K562 (cell line): Measurements from ENCODE around the gene ENDOU. TPM values are rescaled to one million over a fixed set of nuclear protein-coding genes. Genes with fewer than 3 reads are reported as not detected.
A peak's percentile ranks its signal among the peaks of the same experiment; 100 is the strongest.

Experiments
- CAMTA2 ChIP-seq: fragments of 250-450 bp; sonication (Bioruptor Pico); conservative IDR thresholded peaks from 2 replicates; pipeline ENCODE4 v1.5.1; 2022
- DDX20 ChIP-seq: fragments of 450-650 bp; IDR thresholded peaks from 2 replicates; pipeline ENCODE4 v1.6.1; 2016; ENCODE audit warnings: missing genetic modification characterization, low read depth, mild to moderate bottlenecking, missing compliant biosample characterization, moderate library complexity
- ELF2 ChIP-seq: fragments of 250-450 bp; sonication (Bioruptor Pico); IDR thresholded peaks from 2 replicates; pipeline ENCODE4 v1.5.0; 2021; ENCODE audit warnings: mild to moderate bottlenecking
- MYNN ChIP-seq, 2 experiments: sonication (generic); formaldehyde crosslinking in 1 of 2; IDR thresholded peaks; 2 replicates each; pipeline versions ENCODE4 v1.5.0 to v1.6.1; 2016 to 2020; ENCODE audit warnings: antibody characterized with exemption in 1 of 2, missing genetic modification reagents in 1 of 2
- NCOR1 ChIP-seq: fragments of 450-650 bp; IDR thresholded peaks from 2 replicates; pipeline ENCODE4 v1.6.1; 2016; ENCODE audit warnings: mild to moderate bottlenecking, moderate library complexity
- NONO ChIP-seq, 2 experiments: fragments of 200-400 bp in 1 of 2; fragments of 450-650 bp in 1 of 2; formaldehyde crosslinking in 1 of 2; IDR thresholded peaks; 2 replicates each; pipeline ENCODE4 v1.6.1; 2017; ENCODE audit warnings: low read depth in 2 of 2, mild to moderate bottlenecking in 2 of 2, moderate library complexity in 2 of 2, low read length in 1 of 2
- PHF8 ChIP-seq: fragments of 200-600 bp; sonication (generic); IDR thresholded peaks from 2 replicates; pipeline ENCODE4 v1.6.1; 2012; ENCODE audit warnings: mixed run types, mild to moderate bottlenecking, inconsistent platforms, low read length, moderate library complexity, borderline replicate concordance
- RFX1 ChIP-seq: fragments of 450-650 bp; IDR thresholded peaks from 2 replicates; pipeline ENCODE4 v1.6.1; 2016; ENCODE audit warnings: mild to moderate bottlenecking, moderate library complexity
- TARDBP ChIP-seq: fragments of 450-650 bp; IDR thresholded peaks from 2 replicates; pipeline ENCODE4 v1.6.1; 2016
- TCF3 ChIP-seq: sonication (generic); formaldehyde crosslinking; IDR thresholded peaks from 2 replicates; pipeline ENCODE4 v1.4.0; 2020; ENCODE audit warnings: mild to moderate bottlenecking, missing genetic modification reagents
- TCF7L2 ChIP-seq: fragments of 150-350 bp; IDR thresholded peaks from 2 replicates; pipeline ENCODE4 v1.6.1; 2016; ENCODE audit warnings: low read depth, mild to moderate bottlenecking, low read length, moderate library complexity
- XRCC4 ChIP-seq: IDR thresholded peaks from one replicate; pipeline ENCODE4 v1.6.1; 2011; ENCODE audit not compliant: insufficient read depth, insufficient read length; ENCODE audit errors: extremely low read depth
- ZBTB1 ChIP-seq: sonication (generic); formaldehyde crosslinking; IDR thresholded peaks from 2 replicates; pipeline ENCODE4 v1.8.1; 2023; ENCODE audit warnings: missing genetic modification reagents, low read depth, mild to moderate bottlenecking, borderline replicate concordance
- polyA plus RNA-seq, 8 experiments: library from polyadenylated mRNA; depleted of rRNA in 4 of 8; stranded (reverse) in 5 of 8; unstranded in 3 of 8; fragments of >200 nt; fragmentation: Nextera tagmentation in 2 of 8; fragmentation: Illumina TruSeq in 1 of 8; extraction: Ambion mirVana in 2 of 8; extraction: Trizol in 1 of 8; gene quantifications; 2 replicates each; pipeline versions ENCODE4 v1.2.1 to v1.2.3, GENCODE V29; 2011 to 2014; ENCODE audit warnings: inconsistent platforms in 1 of 8, missing spikeins in 1 of 8
- total RNA-seq, 7 experiments: library from RNA; depleted of rRNA in 6 of 7; stranded (reverse); fragments of >200 nt in 6 of 7; fragmentation: Illumina TruSeq in 2 of 7; extraction: Trizol in 2 of 7; gene quantifications; 2 replicates each; pipeline versions ENCODE4 v1.2.1 to v1.2.3, GENCODE V29; 2011 to 2021; ENCODE audit warnings: low replicate concordance in 1 of 7
- TF ChIP-seq, protein P1 (sequence below): sonication (generic); formaldehyde crosslinking; IDR thresholded peaks from 2 replicates; pipeline ENCODE4 v1.9.0; 2022; ENCODE audit warnings: mild to moderate bottlenecking, missing genetic modification reagents
- TF ChIP-seq, protein P2 (sequence below), 3 experiments: fragments of 200-800 bp in 1 of 3; sonication (Bioruptor generic) in 1 of 3; sonication (generic) in 1 of 3; formaldehyde crosslinking in 1 of 3; IDR thresholded peaks; 2 replicates each; pipeline versions ENCODE4 v1.6.1 to v1.8.0; 2016 to 2022; ENCODE audit warnings: mild to moderate bottlenecking in 2 of 3, missing compliant biosample characterization in 2 of 3, missing genetic modification characterization in 2 of 3, missing genetic modification reagents in 1 of 3
- TF ChIP-seq, protein P3 (sequence below): fragments of 250-450 bp; sonication (Bioruptor Pico); IDR thresholded peaks from 2 replicates; pipeline ENCODE4 v1.6.1; 2021; ENCODE audit warnings: mild to moderate bottlenecking
- TF ChIP-seq, protein P4 (sequence below), 2 experiments: fragments of 450-650 bp; formaldehyde crosslinking in 1 of 2; IDR thresholded peaks; 2 replicates each; pipeline versions ENCODE4 v1.4.0 to v1.6.1; 2014 to 2020; ENCODE audit warnings: mild to moderate bottlenecking in 2 of 2, borderline replicate concordance in 1 of 2, low read depth in 1 of 2

ENDOU gene
- total and polyA plus RNA-seq, 9 of the 15 experiments (the other 6 are each of a cell fraction or from before 2014, with no cell fraction given) = 0.03 TPM; not detected in 8

DNA sequence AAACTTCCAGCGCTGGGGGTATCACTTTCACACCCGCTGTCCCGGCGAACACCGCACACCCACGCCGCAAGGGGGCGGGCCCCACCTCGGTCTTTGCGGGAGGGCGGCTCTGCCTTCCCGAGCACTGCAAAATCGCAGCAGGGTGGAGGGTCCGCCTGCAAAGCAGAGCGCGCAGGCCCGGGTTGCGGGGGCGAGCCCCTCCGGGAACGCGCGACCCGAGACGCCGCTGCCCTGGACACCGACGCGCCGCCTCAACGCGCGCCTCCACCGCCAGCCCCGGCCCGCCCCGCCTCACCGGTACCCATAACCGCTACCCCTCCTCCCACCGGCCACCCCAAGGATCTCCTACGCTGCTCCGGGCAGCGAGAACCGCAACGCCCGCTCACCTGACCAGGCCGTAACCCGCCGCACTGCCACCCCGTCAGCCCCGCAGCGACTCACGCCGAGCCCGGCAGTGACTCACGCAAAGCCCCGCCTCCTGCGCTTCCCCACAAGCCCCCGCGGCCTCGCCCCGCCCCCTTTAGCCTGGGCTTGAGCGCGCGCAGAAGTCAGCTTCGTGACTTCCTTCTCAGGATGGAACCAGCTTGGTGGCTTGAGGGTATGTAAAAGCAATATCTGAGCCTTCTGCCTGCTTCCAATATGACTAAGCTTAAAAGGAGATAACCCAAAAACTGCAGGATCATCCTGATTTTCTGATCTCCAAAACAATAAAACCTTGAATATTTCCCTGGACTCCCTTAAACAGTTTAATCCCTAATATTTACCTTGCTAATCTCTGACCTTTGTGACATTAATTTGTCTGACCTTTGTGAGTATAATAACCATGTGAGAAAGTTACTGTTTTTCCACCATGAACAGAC lies 19.5 kb downstream of the ENDOU start, which contains the start of gene RPAP3 (continued):
- TF ChIP-seq NONO (IDR thresholded peaks at IDR 0.05; ENCODE audit: low read depth in 2 of 2, low read length in 1 of 2) (peak; percentile 44 to 81; a peak in 3 of 4 replicates), CAMTA2 (CRISPR knock-in tag) (no peak), PHF8 (peak; percentile 97), RFX1 (no peak), XRCC4 (no peak), TCF7L2 (no peak), MYNN (IDR thresholded peaks at IDR 0.05) (no peak), MYNN (CRISPR knock-in tag; IDR thresholded peaks at IDR 0.05) (no peak), TARDBP (peak; percentile 94), DDX20 (tag) (no peak), ZBTB1 (CRISPR knock-in tag) (peak; percentile 100), NCOR1 (no peak), TCF3 (CRISPR knock-in tag) (no peak), ELF2 (CRISPR knock-in tag) (no peak)
- TF ChIP-seq, protein P1, sequence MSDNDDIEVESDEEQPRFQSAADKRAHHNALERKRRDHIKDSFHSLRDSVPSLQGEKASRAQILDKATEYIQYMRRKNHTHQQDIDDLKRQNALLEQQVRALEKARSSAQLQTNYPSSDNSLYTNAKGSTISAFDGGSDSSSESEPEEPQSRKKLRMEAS (CRISPR knock-in tag) = peak; percentile 49; the same call in 1 of the 2 replicates
- TF ChIP-seq, protein P2, sequence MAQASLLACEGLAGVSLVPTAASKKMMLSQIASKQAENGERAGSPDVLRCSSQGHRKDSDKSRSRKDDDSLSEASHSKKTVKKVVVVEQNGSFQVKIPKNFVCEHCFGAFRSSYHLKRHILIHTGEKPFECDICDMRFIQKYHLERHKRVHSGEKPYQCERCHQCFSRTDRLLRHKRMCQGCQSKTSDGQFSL (CRISPR knock-in tag; IDR thresholded peaks at IDR 0.05) = no peak
- TF ChIP-seq, protein P2 (tag; IDR thresholded peaks at IDR 0.05) = no peak
- TF ChIP-seq, protein P3, sequence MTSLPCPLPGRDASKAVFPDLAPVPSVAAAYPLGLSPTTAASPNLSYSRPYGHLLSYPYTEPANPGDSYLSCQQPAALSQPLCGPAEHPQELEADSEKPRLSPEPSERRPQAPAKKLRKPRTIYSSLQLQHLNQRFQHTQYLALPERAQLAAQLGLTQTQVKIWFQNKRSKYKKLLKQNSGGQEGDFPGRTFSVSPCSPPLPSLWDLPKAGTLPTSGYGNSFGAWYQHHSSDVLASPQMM (CRISPR knock-in tag) = no peak
- TF ChIP-seq, protein P4, sequence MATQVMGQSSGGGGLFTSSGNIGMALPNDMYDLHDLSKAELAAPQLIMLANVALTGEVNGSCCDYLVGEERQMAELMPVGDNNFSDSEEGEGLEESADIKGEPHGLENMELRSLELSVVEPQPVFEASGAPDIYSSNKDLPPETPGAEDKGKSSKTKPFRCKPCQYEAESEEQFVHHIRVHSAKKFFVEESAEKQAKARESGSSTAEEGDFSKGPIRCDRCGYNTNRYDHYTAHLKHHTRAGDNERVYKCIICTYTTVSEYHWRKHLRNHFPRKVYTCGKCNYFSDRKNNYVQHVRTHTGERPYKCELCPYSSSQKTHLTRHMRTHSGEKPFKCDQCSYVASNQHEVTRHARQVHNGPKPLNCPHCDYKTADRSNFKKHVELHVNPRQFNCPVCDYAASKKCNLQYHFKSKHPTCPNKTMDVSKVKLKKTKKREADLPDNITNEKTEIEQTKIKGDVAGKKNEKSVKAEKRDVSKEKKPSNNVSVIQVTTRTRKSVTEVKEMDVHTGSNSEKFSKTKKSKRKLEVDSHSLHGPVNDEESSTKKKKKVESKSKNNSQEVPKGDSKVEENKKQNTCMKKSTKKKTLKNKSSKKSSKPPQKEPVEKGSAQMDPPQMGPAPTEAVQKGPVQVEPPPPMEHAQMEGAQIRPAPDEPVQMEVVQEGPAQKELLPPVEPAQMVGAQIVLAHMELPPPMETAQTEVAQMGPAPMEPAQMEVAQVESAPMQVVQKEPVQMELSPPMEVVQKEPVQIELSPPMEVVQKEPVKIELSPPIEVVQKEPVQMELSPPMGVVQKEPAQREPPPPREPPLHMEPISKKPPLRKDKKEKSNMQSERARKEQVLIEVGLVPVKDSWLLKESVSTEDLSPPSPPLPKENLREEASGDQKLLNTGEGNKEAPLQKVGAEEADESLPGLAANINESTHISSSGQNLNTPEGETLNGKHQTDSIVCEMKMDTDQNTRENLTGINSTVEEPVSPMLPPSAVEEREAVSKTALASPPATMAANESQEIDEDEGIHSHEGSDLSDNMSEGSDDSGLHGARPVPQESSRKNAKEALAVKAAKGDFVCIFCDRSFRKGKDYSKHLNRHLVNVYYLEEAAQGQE (IDR thresholded peaks at IDR 0.05; ENCODE audit: borderline replicate concordance) = peak; percentile 58
- TF ChIP-seq, protein P4 (CRISPR knock-in tag; IDR thresholded peaks at IDR 0.05; ENCODE audit: low read depth) = peak; percentile 49; the same call in 1 of the 2 replicates
